HS-27A (cell line): ENCODE results near the gene INTU.

Experiments
- DNase-seq: peaks from one replicate; pipeline ENCODE4 v3.0.0-alpha.2; 2012; ENCODE audit warnings: low read depth, missing footprints

INTU gene

GRCh38 chr4:127747883-127748282 is 115.1 kb downstream of the INTU start:
- no peak for DNase-seq

GRCh38 chr4:127748957-127749356 is 116.2 kb downstream of the INTU start:
- no peak for DNase-seq

- DNase-seq, result no peak
Measured at GRCh38 chr4:127756906-127757305, 124.1 kb downstream of the INTU start.

- DNase-seq, result no peak
Measured at GRCh38 chr4:127759228-127759820, 126.6 kb downstream of the INTU start.

GRCh38 chr4:127759893-127760292 is 127.1 kb downstream of the INTU start:
- DNase-seq, result no peak

GRCh38 chr4:127771535-127772275 is 138.9 kb downstream of the INTU start:
- no peak for DNase-seq

GRCh38 chr4:127772769-127773671 is 140.3 kb downstream of the INTU start:
- no peak for DNase-seq

GRCh38 chr4:127775843-127776242 is 143.1 kb downstream of the INTU start:
- DNase-seq, result no peak
